Kidney glomerular epithelial cell (primary cell): Measurements from ENCODE around the gene AKT1.
A peak's percentile ranks its signal among the peaks of the same experiment; 100 is the strongest.

ENCODE experiments used
- DNase-seq: peaks from one replicate; lab custom pipeline; 2025; lab: John Stamatoyannopoulos, UW

Gene AKT1

DNA sequence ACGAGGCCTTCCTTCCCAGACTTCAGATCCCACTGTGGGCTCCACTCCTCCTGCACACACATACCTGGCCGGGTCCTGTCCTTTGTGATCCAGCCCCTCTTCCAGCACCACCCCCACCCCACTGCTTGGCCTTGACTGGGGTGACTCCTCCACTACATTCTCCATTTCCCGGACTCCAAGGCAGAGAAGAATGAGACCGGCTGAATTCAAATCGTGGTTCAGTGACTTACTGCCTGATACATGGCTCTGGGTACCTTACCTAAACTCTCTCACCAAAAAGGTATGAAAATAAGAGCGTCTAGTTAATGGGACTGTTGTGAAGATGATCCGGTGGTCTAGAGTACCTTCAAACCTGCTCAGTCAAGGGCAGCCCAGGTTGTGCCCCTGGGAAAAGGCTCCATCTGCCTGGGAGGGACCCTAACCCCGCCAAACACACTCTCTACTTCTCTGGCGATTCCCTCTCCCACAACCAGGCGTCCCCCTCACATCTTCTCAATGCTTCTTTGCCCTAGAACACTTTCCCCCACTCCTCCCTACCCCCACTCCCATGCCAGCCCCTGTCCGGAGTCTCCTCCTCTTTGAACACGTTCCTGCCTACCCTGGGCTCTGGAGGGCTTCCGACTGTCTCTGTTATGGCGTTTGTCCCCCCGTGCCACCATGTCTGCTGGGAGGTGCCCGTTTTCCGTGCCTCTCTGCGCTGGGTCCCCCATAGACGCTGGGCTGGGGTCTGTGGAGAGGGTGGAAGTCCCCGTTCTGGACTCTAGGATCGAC is 3.9 kb upstream of the AKT1 start:
- DNase-seq, result no peak

- DNase-seq, result no peak
Measured at GRCh38 chr14:104798300-104799243, 3.0 kb upstream of the AKT1 start.

- no peak for DNase-seq
Measured at GRCh38 chr14:104797115-104798044, 1.8 kb upstream of the AKT1 start.

- no peak for DNase-seq
Measured at GRCh38 chr14:104796687-104797081, 1.1 kb upstream of the AKT1 start.

DNA sequence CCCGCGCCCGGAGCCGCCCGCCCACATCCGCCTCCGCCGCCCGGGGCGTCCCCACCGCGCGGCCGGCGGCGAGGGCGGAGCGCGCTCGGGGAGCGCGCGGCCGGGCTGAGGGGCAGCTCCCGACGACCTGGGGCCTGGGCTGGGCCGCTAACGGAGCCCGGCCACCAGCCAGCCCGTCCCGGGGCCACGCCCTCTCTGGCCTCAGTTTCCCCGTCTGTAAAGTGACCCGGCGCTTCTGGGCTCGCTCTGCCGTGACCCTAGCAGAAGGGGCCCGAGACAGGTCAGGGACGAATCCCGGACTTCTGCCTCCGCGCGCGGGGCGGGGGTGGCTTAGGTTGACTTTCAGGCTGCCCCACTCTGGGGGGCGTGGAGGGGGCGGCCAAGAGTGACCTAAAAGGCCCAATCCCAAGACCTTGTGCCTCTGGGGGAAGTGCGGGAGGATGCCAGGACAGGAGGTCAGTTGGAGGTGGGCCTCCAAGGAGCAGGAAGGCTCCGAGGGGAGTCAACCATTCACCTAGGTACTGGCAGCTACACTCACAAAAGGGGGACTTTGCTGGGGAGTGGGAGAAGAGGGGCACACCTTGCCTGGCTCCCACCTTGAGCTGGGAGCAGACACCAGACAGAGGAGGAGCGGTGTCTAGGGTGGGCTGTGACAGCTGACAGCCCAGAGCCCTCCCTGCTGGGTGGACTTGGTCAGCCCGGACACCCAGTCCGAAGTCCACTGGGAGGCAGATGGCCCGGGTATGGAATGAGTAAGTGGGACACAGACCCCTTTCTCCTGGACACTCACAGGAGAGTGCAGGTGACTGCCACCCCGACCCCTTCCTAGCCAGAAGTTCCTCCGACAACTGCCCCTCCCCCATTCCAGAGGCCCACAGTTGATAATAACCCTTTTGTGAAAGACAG is 486 bp upstream of the AKT1 start:
- DNase-seq, result peak; percentile 10

DNA sequence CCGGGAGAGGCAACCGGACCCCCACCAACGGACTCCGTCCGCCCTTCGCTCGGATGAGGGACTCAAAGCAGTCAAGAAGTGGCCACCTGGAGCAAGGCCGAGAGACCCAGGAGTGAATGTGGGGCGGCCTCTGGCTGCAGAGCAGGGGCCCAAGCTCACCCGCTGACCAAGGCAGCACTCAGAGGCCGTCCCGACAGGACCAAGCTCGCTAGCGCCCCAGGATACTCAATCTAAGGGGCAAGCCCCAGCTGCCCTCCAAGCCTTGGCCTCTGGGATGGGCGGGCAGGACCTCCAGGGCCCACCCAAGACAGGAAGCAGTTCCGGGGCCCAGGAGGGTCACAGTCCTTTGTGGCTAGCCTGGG is 936 bp downstream of the AKT1 start:
- no peak for DNase-seq

DNA sequence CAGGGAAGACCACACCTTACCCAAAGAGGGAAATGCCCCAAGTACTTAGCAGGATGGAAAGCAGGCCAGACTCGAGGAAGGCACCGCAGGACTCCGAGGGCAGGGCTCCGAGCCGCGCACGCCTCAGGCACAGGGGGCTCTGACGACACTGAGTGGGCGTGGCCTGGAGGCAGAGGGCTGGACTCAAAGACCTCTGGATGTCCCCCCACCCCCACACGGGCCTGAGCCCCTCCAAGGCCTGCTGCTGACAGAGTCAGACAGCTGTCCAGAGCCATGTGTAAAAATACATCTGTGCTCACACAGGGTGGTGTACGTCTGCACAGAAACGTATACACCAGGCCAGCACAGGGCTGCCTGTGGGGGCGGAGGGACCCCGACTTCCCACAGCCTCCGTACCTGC is 1.4 kb downstream of the AKT1 start:
- DNase-seq, result no peak

GRCh38 chr14:104793703-104793959 is 1.9 kb downstream of the AKT1 start:
- DNase-seq, result no peak

DNA sequence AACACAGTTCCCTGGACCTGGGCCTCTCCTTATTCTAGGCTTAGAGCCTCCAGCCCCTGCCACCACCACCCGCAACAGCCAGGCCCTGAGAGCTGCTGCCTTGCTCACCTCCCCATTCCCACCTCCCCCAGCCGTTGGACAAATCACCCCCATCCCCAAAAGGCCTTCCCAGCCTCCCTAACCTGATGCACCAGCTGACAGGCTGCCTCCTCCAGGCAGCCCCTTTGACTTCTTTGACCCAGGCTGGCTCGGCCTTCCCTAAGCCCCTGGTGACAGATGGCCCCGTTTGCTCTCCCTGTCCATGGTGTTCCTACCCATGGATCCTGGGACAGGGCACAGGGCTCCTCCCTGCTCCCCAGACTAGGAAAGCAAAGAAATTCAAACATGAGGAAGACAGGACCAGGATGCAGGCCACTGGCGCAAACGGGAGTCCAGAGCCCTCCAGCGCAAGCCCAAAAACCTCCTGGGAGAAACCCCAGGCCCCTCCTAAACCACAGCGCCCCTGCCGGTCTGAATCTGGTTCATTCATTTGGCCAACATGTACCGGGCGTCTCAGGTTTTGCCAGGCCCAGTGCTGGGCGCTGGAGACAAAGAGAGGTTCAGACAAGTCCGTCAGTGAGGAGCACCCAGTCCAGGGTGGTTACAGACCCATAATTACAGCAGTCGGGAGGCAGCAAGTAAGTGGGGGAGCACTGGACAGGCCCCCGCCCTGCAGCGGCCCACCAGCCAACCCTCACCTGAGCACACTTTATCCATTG is 2.4 kb downstream of the AKT1 start:
- no peak for DNase-seq

GRCh38 chr14:104792101-104792884 is 3.3 kb downstream of the AKT1 start:
- no peak for DNase-seq

- DNase-seq, result no peak
Measured at GRCh38 chr14:104791425-104791824, 4.1 kb downstream of the AKT1 start.

DNA sequence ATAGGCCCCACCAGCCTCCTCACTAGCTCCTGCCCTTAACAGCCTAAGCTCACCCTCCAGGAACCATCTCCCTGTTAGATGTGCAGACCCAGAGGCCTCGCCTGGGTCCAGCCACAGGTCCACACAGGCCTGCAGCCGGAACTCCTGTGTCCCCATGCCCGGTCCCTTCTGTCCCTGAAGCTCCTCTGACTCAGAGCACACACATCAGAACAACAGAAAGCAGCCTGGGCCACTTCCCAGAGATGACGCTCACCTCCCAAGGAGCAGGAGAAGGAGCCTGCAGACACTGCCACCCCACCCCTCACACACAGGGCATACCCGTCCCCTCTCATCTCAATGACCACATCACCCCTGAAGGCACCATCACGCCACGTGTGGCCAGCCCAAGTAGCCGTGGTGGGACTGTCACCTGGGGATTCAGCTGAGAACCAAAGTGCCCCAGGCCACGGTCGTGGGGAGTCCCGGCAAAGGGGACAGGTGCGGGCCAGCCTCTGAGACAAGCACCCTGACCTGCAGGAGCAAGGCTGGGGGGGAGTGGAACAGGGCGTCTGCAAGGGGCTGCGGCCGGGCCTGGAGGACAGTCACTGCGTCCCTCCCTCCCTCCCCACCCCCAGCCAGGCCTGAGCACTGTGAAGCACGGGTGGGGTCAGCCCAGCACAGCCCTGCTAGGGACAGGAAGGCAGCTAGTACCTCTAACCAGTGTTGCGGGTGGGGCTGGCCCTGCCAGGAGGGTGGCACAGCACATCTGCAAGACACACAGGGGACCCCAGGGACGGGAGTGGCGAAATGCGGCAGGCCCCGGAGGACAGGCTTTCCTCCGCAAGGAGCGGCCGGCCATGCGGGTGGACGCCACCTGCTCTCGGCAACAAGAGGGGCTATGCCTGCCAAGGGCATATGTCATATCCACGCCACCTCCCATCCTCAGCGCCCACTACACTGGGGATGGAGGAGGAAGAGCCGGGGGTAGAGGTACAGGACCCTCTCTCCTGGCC is 5.5 kb downstream of the AKT1 start:
- no peak for DNase-seq

DNA sequence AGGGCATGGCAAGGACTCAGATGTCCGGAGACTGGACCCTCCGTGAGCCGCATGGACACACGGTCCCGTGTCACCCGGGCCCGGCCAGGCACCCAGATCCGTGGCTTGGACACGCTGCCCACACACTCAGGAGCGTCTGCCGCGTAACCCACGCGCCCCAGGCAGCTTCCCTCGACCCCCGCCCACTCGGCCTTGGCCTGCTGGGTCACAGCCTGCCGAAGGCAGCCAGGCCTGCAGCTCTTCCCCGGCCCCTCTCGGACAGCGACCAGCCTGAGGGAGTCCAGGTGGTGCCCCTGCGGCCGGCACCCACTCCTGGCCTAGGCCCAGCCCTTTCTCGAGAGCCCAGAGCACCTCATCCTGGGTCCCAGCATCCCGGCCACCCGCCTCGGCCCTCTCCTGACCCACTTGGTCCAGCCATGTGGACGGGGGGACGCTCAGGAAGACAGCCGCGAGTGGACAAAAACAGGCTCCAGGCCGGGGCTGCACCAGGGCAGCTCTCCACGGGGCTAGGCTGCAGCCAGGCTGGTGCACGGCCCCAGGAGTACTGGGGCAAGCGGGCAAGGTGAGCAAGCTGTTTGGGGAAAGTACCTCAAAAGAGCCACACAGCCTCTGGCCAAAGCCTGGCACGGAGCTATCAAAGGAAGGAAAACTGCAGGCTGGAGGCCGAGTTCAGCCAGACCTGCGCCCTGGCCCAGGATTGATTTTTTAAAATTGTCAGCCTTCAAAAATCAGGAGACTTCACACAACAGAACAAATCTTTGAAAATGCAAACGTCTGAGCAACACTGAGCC is 6.5 kb downstream of the AKT1 start:
- DNase-seq, result no peak

GRCh38 chr14:104788161-104788818 is 7.3 kb downstream of the AKT1 start:
- DNase-seq, result no peak

DNA sequence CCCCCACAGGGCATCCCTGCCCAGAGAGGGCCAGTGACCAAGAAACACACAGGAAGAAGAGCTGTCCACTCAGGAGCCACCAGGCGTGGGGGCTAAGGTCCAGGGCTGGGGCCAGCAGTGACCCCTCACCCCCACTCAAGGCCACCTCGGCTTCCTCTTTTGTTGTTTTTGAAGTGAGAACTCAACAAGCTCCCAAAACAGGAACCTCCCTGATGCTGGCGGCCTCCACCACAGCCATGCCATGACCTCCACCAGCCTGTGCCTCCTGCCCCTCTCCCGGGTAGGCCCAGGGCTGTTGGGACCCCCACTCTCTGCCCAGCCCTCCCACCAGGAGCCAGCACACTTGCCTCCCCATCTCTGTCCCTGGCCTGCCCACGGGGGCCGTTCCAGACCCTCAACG is 7.8 kb downstream of the AKT1 start:
- no peak for DNase-seq

- DNase-seq, result no peak
Measured at GRCh38 chr14:104786726-104787675, 8.5 kb downstream of the AKT1 start.
